ENCODE measurements around the gene NOP53. TPM values are rescaled to one million over a fixed set of nuclear protein-coding genes. Genes with fewer than 3 reads are reported as not detected.
A peak's percentile ranks its signal among the peaks of the same experiment; 100 is the strongest.
"Not testable (repeated sequence)": the region's sequence is repeated elsewhere in the genome, so short reads cannot be mapped to it uniquely, and the experiment has no call there.

NOP53 gene
- total and polyA plus RNA-seq, 4 donors, result 146 to 498 (median 193) TPM

DNA sequence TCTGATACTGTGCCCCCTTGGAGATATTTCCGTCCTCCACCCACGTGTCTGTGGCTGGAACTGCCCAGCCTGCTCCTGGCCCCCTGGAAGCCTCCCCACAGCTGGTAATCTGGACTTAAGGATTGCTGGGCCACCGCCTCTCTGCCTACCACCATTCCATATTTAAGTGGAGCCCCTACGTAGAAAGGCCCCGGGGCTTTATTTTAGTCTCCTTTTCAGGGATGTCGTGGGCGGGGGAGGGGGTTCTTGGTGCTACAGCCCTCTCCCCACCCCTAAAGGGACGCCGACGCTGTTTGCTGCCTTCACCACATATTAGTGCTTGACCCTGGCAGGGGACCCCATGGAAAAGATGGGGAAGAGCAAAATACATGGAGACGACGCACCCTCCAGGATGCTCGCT is 2.7 kb upstream of the NOP53 start:
- peak overlapping the region in 1 of 2 donors; percentile 57 for H3K9ac ChIP-seq (ENCODE audit: insufficient read depth in 1 of 2, low read length in 2 of 2)
- H3K27me3 ChIP-seq (ENCODE audit: control insufficient read depth in 3 of 3, insufficient read depth in 3 of 3, low read length in 2 of 3), result no peaks in the 10 kb centered on the region
- H3K4me3 ChIP-seq, result no peak overlapping the region
- 44 to 61% methylated on average over 13 of the region's 13 CpGs for WGBS, 2 donors
- peaks cover 0 to 33% (median 14%) of the 10 kb centered on the region in 4 donors for H3K36me3 ChIP-seq (ENCODE audit: control insufficient read depth in 4 of 4, insufficient read depth in 4 of 4, low read length in 4 of 4)
- peaks cover 0 to 2% (median 0%) of the 10 kb centered on the region in 4 donors for H3K9me3 ChIP-seq (ENCODE audit: control insufficient read depth in 4 of 4, insufficient read depth in 3 of 4, low read length in 3 of 4)
- peak in 1 of 3 donors; percentile 38 for DNase-seq
- no peak for ATAC-seq (ENCODE audit: insufficient read depth, low FRiP score)
- TF ChIP-seq, protein P1, sequence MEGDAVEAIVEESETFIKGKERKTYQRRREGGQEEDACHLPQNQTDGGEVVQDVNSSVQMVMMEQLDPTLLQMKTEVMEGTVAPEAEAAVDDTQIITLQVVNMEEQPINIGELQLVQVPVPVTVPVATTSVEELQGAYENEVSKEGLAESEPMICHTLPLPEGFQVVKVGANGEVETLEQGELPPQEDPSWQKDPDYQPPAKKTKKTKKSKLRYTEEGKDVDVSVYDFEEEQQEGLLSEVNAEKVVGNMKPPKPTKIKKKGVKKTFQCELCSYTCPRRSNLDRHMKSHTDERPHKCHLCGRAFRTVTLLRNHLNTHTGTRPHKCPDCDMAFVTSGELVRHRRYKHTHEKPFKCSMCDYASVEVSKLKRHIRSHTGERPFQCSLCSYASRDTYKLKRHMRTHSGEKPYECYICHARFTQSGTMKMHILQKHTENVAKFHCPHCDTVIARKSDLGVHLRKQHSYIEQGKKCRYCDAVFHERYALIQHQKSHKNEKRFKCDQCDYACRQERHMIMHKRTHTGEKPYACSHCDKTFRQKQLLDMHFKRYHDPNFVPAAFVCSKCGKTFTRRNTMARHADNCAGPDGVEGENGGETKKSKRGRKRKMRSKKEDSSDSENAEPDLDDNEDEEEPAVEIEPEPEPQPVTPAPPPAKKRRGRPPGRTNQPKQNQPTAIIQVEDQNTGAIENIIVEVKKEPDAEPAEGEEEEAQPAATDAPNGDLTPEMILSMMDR (IDR thresholded peaks at IDR 0.05; ENCODE audit: control extremely low read depth, extremely low read depth), result no peak
- H3K27ac ChIP-seq (ENCODE audit: low read depth in 1 of 2, low read length in 1 of 2), result peak overlapping the region; percentile 70 to 95
- peaks cover 7 to 23% (median 9%) of the 10 kb centered on the region in 5 donors for H3K4me1 ChIP-seq (ENCODE audit: control insufficient read depth in 5 of 5, insufficient read depth in 5 of 5, low read length in 5 of 5)

DNA sequence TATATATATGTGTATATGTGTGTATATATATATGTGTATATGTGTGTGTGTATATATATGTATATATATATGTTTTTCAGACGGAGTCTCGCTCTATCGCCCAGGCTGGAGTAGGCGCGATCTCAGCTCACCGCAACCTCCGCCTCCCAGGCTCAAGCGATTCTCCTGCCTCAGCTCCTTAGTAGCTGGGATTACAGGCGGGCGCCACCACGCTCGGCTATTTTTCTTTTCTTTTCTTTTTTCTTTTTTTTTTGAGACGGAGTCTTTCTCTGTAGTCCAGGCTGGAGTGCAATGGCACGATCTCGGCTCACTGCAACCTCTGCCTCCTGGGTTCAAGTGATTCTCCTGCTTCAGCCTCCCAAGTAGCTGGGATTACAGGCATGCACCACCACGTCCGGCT is 783 bp downstream of the NOP53 start:
- DNase-seq; H3K27ac ChIP-seq (ENCODE audit: low read depth in 1 of 2, low read length in 1 of 2); H3K27me3 ChIP-seq (ENCODE audit: control insufficient read depth in 3 of 3, insufficient read depth in 3 of 3, low read length in 2 of 3); H3K9me3 ChIP-seq (ENCODE audit: control insufficient read depth in 4 of 4, insufficient read depth in 3 of 4, low read length in 3 of 4); ATAC-seq (ENCODE audit: insufficient read depth, low FRiP score); H3K9ac ChIP-seq (ENCODE audit: insufficient read depth in 1 of 2, low read length in 2 of 2); H3K4me3 ChIP-seq: not testable (repeated sequence)
- Histone ChIP-seq H3K4me1 (ENCODE audit: control insufficient read depth in 5 of 5, insufficient read depth in 5 of 5, low read length in 5 of 5) (peaks cover 7 to 23% (median 9%) of the 10 kb centered on the region in 5 donors), H3K36me3 (ENCODE audit: control insufficient read depth in 4 of 4, insufficient read depth in 4 of 4, low read length in 4 of 4) (peaks cover 4 to 41% (median 29%) of the 10 kb centered on the region in 4 donors)
- 64 to 73% methylated on average over 17 of the region's 17 CpGs for WGBS, 2 donors

GRCh38 chr19:47749326-47749725 is 4.0 kb downstream of the NOP53 start:
- Histone ChIP-seq H3K4me3 (no peak overlapping the region), H3K4me1 (ENCODE audit: control insufficient read depth in 5 of 5, insufficient read depth in 5 of 5, low read length in 5 of 5) (peaks cover 0 to 9% (median 4%) of the 10 kb centered on the region in 5 donors), H3K27ac (ENCODE audit: low read depth in 1 of 2, low read length in 1 of 2) (no peak overlapping the region), H3K9me3 (ENCODE audit: control insufficient read depth in 4 of 4, insufficient read depth in 3 of 4, low read length in 3 of 4) (no peaks in the 10 kb centered on the region), H3K27me3 (ENCODE audit: control insufficient read depth in 3 of 3, insufficient read depth in 3 of 3, low read length in 2 of 3) (no peaks in the 10 kb centered on the region), H3K36me3 (ENCODE audit: control insufficient read depth in 4 of 4, insufficient read depth in 4 of 4, low read length in 4 of 4) (peaks cover 17 to 59% (median 37%) of the 10 kb centered on the region in 4 donors), H3K9ac (ENCODE audit: insufficient read depth in 1 of 2, low read length in 2 of 2) (no peak overlapping the region)
- DNase-seq (no peak), ATAC-seq (ENCODE audit: insufficient read depth, low FRiP score) (no peak)
- TF ChIP-seq, protein P1 (IDR thresholded peaks at IDR 0.05; ENCODE audit: control extremely low read depth, extremely low read depth), result no peak
- 85 to 86% methylated on average over 3 of the region's 3 CpGs for WGBS, 2 donors

DNA sequence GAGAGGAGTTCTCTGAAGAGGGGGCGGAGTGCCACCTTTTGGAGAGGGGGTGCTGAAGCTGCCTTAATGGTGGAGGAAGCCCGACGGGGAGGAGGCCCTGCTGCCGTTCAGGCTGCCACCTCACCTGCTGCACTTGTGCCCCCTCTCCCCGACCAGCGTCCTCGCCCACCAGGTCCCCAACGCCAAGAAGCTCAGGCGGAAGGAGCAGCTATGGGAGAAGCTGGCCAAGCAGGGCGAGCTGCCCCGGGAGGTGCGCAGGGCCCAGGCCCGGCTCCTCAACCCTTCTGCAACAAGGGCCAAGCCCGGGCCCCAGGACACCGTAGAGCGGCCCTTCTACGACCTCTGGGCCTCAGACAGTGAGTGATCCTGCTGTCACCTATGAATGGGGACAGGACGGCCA is 5.4 kb downstream of the NOP53 start:
- DNase-seq (no peak), ATAC-seq (ENCODE audit: insufficient read depth, low FRiP score) (no peak)
- Histone ChIP-seq H3K4me1 (ENCODE audit: control insufficient read depth in 5 of 5, insufficient read depth in 5 of 5, low read length in 5 of 5) (peaks cover 0 to 9% (median 0%) of the 10 kb centered on the region in 5 donors), H3K27me3 (ENCODE audit: control insufficient read depth in 3 of 3, insufficient read depth in 3 of 3, low read length in 2 of 3) (no peaks in the 10 kb centered on the region), H3K27ac (ENCODE audit: low read depth in 1 of 2, low read length in 1 of 2) (no peak overlapping the region), H3K4me3 (no peak overlapping the region), H3K36me3 (ENCODE audit: control insufficient read depth in 4 of 4, insufficient read depth in 4 of 4, low read length in 4 of 4) (peaks cover 24 to 73% (median 39%) of the 10 kb centered on the region in 4 donors), H3K9me3 (ENCODE audit: control insufficient read depth in 4 of 4, insufficient read depth in 3 of 4, low read length in 3 of 4) (no peaks in the 10 kb centered on the region), H3K9ac (ENCODE audit: insufficient read depth in 1 of 2, low read length in 2 of 2) (no peak overlapping the region)
- TF ChIP-seq, protein P1 (IDR thresholded peaks at IDR 0.05; ENCODE audit: control extremely low read depth, extremely low read depth), result no peak
- WGBS, 2 donors, result 94 to 97% methylated on average over 18 of the region's 18 CpGs

Data from lung (tissue), 12 donors.